Transverse colon (tissue), 3 donors: ENCODE measurements around the gene NUCB2.

ENCODE experiments used
- EP300 ChIP-seq: sonication (generic); formaldehyde crosslinking; IDR thresholded peaks from one replicate; pipeline ENCODE4 v1.6.1; 2017; ENCODE audit warnings: antibody characterized with exemption, low read depth
- TF ChIP-seq, protein P1 (sequence below), 5 experiments: fragments of 200-600 bp in 3 of 5; fragments of 450-650 bp in 2 of 5; sonication (generic) in 3 of 5; IDR thresholded peaks; 1 replicate in 2 of 5; 2 replicates in 3 of 5; pipeline ENCODE4 v1.5.1; 2016 to 2017; ENCODE audit warnings: antibody characterized with exemption in 5 of 5, inconsistent platforms in 3 of 5, mild to moderate bottlenecking in 2 of 5, moderate library complexity in 1 of 5

DNA sequence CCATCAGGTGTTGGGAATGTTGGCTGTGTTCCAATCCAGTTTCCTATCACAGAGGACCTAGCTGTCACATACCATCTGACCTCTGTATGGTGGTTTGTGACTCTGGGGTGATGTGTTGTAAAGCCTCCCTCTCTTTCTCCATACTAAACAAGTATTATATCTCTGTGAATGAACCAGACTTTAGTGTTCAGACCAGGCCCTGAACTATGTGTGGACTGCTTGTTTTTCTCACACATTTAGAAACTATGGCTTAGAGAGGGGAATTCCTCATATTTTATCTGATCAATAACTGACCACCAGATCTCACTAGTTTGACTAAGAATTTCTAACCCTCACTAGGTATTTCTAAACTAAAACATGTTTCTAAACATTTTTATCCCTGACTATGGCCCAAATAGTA, 92.6 kb downstream of the NUCB2 start:
- TF ChIP-seq, protein P1, sequence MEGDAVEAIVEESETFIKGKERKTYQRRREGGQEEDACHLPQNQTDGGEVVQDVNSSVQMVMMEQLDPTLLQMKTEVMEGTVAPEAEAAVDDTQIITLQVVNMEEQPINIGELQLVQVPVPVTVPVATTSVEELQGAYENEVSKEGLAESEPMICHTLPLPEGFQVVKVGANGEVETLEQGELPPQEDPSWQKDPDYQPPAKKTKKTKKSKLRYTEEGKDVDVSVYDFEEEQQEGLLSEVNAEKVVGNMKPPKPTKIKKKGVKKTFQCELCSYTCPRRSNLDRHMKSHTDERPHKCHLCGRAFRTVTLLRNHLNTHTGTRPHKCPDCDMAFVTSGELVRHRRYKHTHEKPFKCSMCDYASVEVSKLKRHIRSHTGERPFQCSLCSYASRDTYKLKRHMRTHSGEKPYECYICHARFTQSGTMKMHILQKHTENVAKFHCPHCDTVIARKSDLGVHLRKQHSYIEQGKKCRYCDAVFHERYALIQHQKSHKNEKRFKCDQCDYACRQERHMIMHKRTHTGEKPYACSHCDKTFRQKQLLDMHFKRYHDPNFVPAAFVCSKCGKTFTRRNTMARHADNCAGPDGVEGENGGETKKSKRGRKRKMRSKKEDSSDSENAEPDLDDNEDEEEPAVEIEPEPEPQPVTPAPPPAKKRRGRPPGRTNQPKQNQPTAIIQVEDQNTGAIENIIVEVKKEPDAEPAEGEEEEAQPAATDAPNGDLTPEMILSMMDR (IDR thresholded peaks at IDR 0.05), result no peak
- TF ChIP-seq EP300, result no peak
